Cardiac muscle cell (in vitro differentiated cells and primary cell): ENCODE results near the gene PDZD2. TPM values are rescaled to one million over a fixed set of nuclear protein-coding genes. Genes with fewer than 3 reads are reported as not detected.

Source experiments
- DNase-seq, 2 donors: peaks; one replicate each; pipeline versions ENCODE4 v3.0.0 to v3.0.0-alpha.2; 2010 to 2017; ENCODE audit warnings: low read depth in 1 of 2, low spot score in 1 of 2
- H3K27ac ChIP-seq: fragments of 200-600 bp; sonication (generic); 2 replicates; pipeline ENCODE4 v1.5.1; 2016
- H3K27me3 ChIP-seq: fragments of 200-600 bp; sonication (generic); 2 replicates; pipeline ENCODE4 v1.6.0; 2016; ENCODE audit warnings: control low read depth
- H3K36me3 ChIP-seq: fragments of 200-600 bp; sonication (generic); 2 replicates; pipeline ENCODE4 v1.5.1; 2016; ENCODE audit warnings: control low read depth
- H3K4me1 ChIP-seq: fragments of 200-600 bp; sonication (generic); 2 replicates; pipeline ENCODE4 v1.8.1; 2017; ENCODE audit warnings: low read depth, mild to moderate bottlenecking, mixed run types
- H3K4me3 ChIP-seq: fragments of 200-600 bp; sonication (generic); 2 replicates; pipeline ENCODE4 v1.5.1; 2016; ENCODE audit warnings: mild to moderate bottlenecking
- H3K9me3 ChIP-seq: fragments of 200-600 bp; sonication (generic); 2 replicates; pipeline ENCODE4 v1.5.1; 2017; ENCODE audit warnings: low read depth, mild to moderate bottlenecking, control low read depth
- polyA plus RNA-seq: library from polyadenylated mRNA; unstranded; fragments of >200 nt; fragmentation: Nextera tagmentation; extraction: Ambion mirVana; gene quantifications from 2 replicates; pipeline ENCODE4 v1.2.1, GENCODE V29; 2016
- total RNA-seq: library from RNA; depleted of rRNA; stranded (reverse); fragments of >200 nt; gene quantifications from 2 replicates; pipeline ENCODE4 v1.2.3, GENCODE V29; 2016
- TF ChIP-seq, protein P1 (sequence below): IDR thresholded peaks from 2 replicates; pipeline ENCODE4 v1.5.1; 2012; ENCODE audit warnings: low read depth, mild to moderate bottlenecking, low read length

Gene PDZD2
- total and polyA plus RNA-seq, 2 experiments from 2014 or later, result 3.0 to 3.5 TPM

DNA sequence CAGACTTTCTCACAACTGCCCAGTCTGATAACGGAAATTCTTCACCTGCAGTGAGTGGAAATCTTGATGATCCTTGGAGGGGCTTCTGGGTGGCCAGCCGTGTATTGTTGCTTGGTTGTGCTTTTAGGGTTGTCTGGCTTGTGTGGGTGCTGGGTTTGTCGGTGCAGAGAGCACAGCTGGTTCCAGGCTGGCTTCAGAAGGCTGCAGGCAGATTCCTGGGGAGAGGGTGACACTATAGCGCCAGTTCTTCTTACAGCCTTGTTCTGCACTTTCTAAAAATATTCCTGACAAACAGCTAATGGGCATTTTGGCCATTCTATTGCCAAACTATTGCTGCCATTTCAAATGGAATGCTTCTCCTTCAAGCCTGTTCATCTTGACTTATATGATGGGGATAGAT is 99.3 kb downstream of the PDZD2 start:
- no peak for DNase-seq
- H3K4me3 ChIP-seq, result no peak overlapping the region
- TF ChIP-seq, protein P1, sequence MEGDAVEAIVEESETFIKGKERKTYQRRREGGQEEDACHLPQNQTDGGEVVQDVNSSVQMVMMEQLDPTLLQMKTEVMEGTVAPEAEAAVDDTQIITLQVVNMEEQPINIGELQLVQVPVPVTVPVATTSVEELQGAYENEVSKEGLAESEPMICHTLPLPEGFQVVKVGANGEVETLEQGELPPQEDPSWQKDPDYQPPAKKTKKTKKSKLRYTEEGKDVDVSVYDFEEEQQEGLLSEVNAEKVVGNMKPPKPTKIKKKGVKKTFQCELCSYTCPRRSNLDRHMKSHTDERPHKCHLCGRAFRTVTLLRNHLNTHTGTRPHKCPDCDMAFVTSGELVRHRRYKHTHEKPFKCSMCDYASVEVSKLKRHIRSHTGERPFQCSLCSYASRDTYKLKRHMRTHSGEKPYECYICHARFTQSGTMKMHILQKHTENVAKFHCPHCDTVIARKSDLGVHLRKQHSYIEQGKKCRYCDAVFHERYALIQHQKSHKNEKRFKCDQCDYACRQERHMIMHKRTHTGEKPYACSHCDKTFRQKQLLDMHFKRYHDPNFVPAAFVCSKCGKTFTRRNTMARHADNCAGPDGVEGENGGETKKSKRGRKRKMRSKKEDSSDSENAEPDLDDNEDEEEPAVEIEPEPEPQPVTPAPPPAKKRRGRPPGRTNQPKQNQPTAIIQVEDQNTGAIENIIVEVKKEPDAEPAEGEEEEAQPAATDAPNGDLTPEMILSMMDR, result no peak

DNA sequence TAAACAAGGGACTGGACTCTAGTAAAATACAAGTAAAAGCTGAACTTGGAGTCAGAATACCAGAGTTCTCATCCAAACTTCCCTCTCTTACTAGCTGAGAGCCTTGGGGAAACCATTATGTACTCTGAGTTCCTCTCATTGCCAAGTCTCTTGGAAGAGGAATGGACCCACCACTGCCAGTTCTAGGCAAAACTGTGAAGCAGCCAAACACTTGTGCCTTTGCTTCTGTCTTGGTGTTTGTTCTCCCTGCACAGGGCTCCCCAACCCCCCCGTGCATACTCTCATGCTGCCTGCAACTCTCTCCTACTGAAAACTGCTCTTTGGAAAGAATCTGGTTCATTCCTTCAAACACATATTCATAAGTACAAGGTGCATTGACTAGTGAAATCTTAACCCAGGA is 102.6 kb downstream of the PDZD2 start:
- Histone ChIP-seq H3K4me1 (no peaks in the 10 kb centered on the region), H3K27ac (no peak overlapping the region), H3K4me3 (no peak overlapping the region), H3K27me3 (no peaks in the 10 kb centered on the region), H3K9me3 (no peaks in the 10 kb centered on the region), H3K36me3 (no peaks in the 10 kb centered on the region)
- DNase-seq, result no peak
- TF ChIP-seq, protein P1, result no peak

More for the DNA sequence above, 99.3 kb downstream of the PDZD2 start:
- no peaks in the 10 kb centered on the region for H3K9me3 ChIP-seq
- no peaks in the 10 kb centered on the region for H3K27me3 ChIP-seq
- H3K4me1 ChIP-seq, result peaks cover 3% of the 10 kb centered on the region
- H3K36me3 ChIP-seq, result no peaks in the 10 kb centered on the region
- no peak overlapping the region for H3K27ac ChIP-seq

DNA sequence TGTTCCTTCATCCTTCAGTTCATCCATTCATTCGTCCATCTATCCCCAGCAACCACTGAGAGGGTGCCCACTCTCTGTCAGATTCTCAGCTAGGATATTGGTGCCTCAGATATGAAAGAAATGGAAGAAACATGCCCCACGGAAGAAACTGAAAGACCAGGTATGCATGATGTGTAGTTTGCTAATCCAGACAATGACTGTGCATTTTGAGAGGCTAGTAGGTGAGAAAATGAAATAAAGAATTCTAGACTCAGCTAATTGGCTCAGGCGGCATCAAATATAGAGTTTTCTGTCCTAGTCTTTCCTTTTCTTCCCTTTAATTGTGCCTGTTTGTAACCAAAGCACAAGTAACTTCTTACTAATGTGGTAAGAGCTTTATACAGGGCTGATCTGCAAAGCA is 104.7 kb downstream of the PDZD2 start:
- TF ChIP-seq, protein P1, result no peak
- no peak overlapping the region for H3K27ac ChIP-seq
- no peak overlapping the region for H3K4me3 ChIP-seq
- H3K9me3 ChIP-seq, result no peaks in the 10 kb centered on the region
- H3K36me3 ChIP-seq, result no peaks in the 10 kb centered on the region
- no peaks in the 10 kb centered on the region for H3K4me1 ChIP-seq
- no peak for DNase-seq
- H3K27me3 ChIP-seq, result no peaks in the 10 kb centered on the region

DNA sequence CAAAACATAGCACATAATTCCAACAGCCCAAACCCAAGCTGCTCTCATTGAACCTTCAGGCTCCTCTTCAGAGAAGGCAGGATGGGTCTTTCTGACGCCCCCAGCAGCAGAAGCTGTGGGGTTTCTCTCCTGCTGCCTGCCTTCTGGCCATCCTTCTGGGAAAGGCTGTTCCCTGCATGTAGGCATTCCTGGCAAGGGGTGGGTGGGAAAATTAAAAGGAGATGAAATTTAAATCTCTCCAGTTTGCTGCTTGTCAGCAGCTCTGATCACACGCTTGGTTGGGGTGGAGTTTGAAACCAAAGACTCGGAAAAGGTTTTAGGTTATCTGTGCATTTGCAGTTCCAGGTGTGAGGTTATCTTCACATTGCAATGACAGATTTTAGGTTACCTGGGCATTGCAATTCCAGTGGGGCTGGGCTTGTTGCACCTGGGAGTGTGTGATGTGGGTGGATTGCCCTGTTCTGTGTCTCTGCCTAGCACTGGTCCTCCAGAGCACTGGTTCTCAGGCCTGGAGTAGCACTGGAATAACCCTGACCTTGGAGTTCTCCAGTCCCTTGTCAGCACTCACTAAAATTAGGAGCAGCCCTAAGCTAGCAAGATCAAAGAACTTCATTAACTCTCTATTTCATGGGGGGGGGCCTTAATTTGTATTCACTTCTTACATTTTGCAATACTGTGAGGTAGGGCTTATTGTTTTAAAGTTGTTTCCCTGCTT is 109.7 kb downstream of the PDZD2 start:
- no peaks in the 10 kb centered on the region for H3K36me3 ChIP-seq
- H3K27me3 ChIP-seq, result no peaks in the 10 kb centered on the region
- no peak overlapping the region for H3K27ac ChIP-seq
- no peak overlapping the region for H3K4me3 ChIP-seq
- H3K4me1 ChIP-seq, result no peaks in the 10 kb centered on the region
- DNase-seq, result peak in 1 of 2 donors; percentile 13
- H3K9me3 ChIP-seq, result no peaks in the 10 kb centered on the region
- TF ChIP-seq, protein P1, result no peak

DNA sequence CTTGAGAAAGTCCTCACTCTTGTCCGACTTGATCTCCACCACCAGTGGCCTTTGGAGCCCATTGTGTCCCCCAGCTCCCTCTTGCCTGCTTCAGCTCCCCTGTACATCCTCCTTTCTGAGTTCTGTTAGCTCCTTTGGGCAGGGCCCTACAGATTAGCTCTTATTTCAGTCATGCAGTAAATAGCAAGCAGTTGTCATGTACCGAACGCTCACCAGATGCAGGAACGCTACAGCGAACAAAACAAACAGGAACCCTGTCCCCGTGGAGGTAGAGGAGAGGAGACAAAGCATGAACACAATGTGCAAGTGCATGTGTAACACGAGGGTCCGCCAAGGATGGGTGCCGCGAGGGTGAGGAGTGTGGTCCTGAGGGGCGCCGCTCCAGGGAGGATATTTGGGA is 111.3 kb downstream of the PDZD2 start:
- no peaks in the 10 kb centered on the region for H3K4me1 ChIP-seq
- no peak for DNase-seq
- no peaks in the 10 kb centered on the region for H3K27me3 ChIP-seq
- no peaks in the 10 kb centered on the region for H3K9me3 ChIP-seq
- no peaks in the 10 kb centered on the region for H3K36me3 ChIP-seq
- no peak overlapping the region for H3K4me3 ChIP-seq
- TF ChIP-seq, protein P1, result no peak
- no peak overlapping the region for H3K27ac ChIP-seq

DNA sequence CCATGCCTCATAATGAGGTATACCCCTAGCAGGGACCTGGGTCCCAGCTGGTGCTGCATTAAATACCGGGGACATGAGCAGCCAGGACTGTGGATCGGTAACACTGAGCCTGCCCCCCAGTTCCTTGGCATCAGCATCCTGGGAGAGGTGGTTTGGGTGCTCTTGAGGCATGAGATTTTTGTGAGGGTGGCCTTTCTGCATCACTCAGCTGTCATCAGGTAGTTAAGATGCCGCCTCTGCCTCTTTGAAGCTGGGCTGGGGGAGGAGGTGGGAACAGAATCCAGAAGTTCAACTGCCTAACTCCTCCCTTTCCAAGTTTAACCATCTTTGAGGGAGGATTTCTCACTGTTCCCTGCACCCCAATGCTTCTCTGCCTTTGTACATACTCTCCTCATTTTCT is 112.7 kb downstream of the PDZD2 start:
- H3K9me3 ChIP-seq, result no peaks in the 10 kb centered on the region
- no peak for DNase-seq
- no peaks in the 10 kb centered on the region for H3K4me1 ChIP-seq
- no peak overlapping the region for H3K4me3 ChIP-seq
- H3K36me3 ChIP-seq, result no peaks in the 10 kb centered on the region
- no peaks in the 10 kb centered on the region for H3K27me3 ChIP-seq
- H3K27ac ChIP-seq, result no peak overlapping the region
- TF ChIP-seq, protein P1, result no peak
